ENCODE measurements around the gene CDH6. TPM values are rescaled to one million over a fixed set of nuclear protein-coding genes. Genes with fewer than 3 reads are reported as not detected.
A peak's percentile ranks its signal among the peaks of the same experiment; 100 is the strongest.

CDH6 gene
- total and polyA plus RNA-seq, 2 of the 4 experiments (the other 2 are of a cell fraction) = 72.2 to 232 TPM

DNA sequence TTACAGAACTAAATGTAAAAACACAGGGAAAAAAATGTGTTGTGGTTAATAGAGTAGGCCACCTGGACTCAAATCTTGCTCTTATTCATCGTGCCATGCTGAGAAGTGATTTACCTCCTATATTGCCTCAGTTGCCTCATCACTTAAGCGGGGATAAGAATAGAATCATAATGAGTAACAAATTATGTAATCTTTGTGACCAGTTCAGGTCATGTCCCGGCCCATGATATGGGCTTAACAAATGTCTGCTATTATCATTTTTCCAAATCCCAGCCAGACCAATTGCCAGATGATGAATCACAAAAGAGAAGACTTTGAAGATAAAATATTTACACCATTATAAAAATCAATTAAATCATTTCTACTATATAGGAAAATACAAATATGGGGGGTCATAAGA lies 89.8 kb downstream of the CDH6 start:
- Histone ChIP-seq H3K18ac (ENCODE audit: low read depth, low read length) (no peak overlapping the region), H3K27ac (ENCODE audit: insufficient read depth, low read length) (no peak overlapping the region), H2AK5ac (ENCODE audit: low read depth, low read length) (no peak overlapping the region), H3K9ac (ENCODE audit: low read depth, low read length) (no peak overlapping the region), H3K23ac (ENCODE audit: low read depth, low read length) (no peak overlapping the region), H3K9me3 (ENCODE audit: control insufficient read depth, insufficient read depth, low read length) (no peaks in the 10 kb centered on the region), H3K4ac (ENCODE audit: low read depth, low read length) (no peak overlapping the region), H4K91ac (ENCODE audit: insufficient read depth, low read depth, low read length) (no peak overlapping the region), H2BK120ac (ENCODE audit: low read depth, low read length) (no peak overlapping the region), H2AK9ac (replicated peaks; ENCODE audit: low read depth, low read length, poor library complexity) (no peak overlapping the region), H2BK15ac (ENCODE audit: low read depth, low read length) (no peak overlapping the region), H3K4me1 (ENCODE audit: control insufficient read depth, insufficient read depth, low read length) (peaks cover 6% of the 10 kb centered on the region), H4K20me1 (ENCODE audit: insufficient read depth, low read length) (no peaks in the 10 kb centered on the region), H3K27me3 (ENCODE audit: control insufficient read depth, insufficient read depth, low read length) (no peaks in the 10 kb centered on the region), H3K56ac (ENCODE audit: extremely low read depth, insufficient read depth, low read length) (no peak overlapping the region), H3K36me3 (ENCODE audit: control insufficient read depth, insufficient read depth, low read length) (0 out of 2 replicates have a peak, but pooled peaks cover 1% of the 10 kb centered on the region), H4K8ac (ENCODE audit: low read depth in 2 of 2, low read length in 2 of 2) (no peak overlapping the region), H3K4me2 (ENCODE audit: low read depth, low read length) (no peak overlapping the region), H3K9me1 (ENCODE audit: insufficient read depth, low read length) (peaks cover 4% of the 10 kb centered on the region; the same call in 1 of the 2 replicates), H3K79me1 (ENCODE audit: low read depth in 1 of 2, low read length in 2 of 2) (peaks cover 27 to 33% of the 10 kb centered on the region in 2 experiments), H2BK20ac (ENCODE audit: low read depth, low read length) (no peak overlapping the region), H4K5ac (ENCODE audit: low read depth, low read length) (no peak overlapping the region), H2BK5ac (ENCODE audit: low read depth, low read length, poor library complexity, severe bottlenecking) (no peak overlapping the region), H2AFZ (replicated peaks; ENCODE audit: low read length, poor library complexity) (no peak overlapping the region), H3K4me3 (ENCODE audit: insufficient read depth, low read depth, low read length) (no peak overlapping the region), H3K14ac (replicated peaks; ENCODE audit: low read depth, low read length) (no peak overlapping the region)
- ATAC-seq (ENCODE audit: low read depth) (no peak), DNase-seq (peak; percentile 13)
- TF ChIP-seq POLR2A (IDR thresholded peaks at IDR 0.05; ENCODE audit: low read depth, low read length) (no peak), CEBPB (IDR thresholded peaks at IDR 0.05; ENCODE audit: low read depth, low read length) (peak; percentile 36; the same call in 1 of the 2 replicates), MAFK (IDR thresholded peaks at IDR 0.05; ENCODE audit: low read depth, low read length) (no peak), MXI1 (IDR thresholded peaks at IDR 0.05; ENCODE audit: borderline replicate concordance, low read depth, low read length) (no peak), FOS (IDR thresholded peaks at IDR 0.05; ENCODE audit: low read depth, low read length) (no peak)
- no CpG with 5 or more reads among the region's 3 CpGs for WGBS, 2 experiments (ENCODE audit: extremely low coverage in 2 of 2, insufficient read length in 1 of 2)
- in situ Hi-C loops (cut with MboI; ENCODE audit: low sequenced_read_pairs) (no loop called here), dilution Hi-C loops (cut with HindIII; ENCODE audit: low sequenced_read_pairs, unreplicated experiment) (no loop called here), intact Hi-C loops (cut with micrococcal nuclease) (no loop called here)
- ChIA-PET CTCF (no interaction called here), POLR2A (ENCODE audit: unreplicated experiment) (no interaction called here)
- BruUV-seq (replicated peaks) = no TSS peak

Data from IMR-90 (cell line).